GM21360 (cell line): Measurements from ENCODE around the gene USP47.

Source experiments
- ATAC-seq: cut with Tn5 transposase; IDR thresholded peaks from one replicate; pipeline ENCODE4 v1.9.1; 2021; ENCODE audit warnings: mild to moderate bottlenecking, moderate library complexity; ENCODE audit not compliant: unreplicated experiment

Gene USP47

GRCh38 chr11:11862999-11863398, 21.2 kb downstream of the USP47 start:
- no peak for ATAC-seq

GRCh38 chr11:11864332-11864731, 22.6 kb downstream of the USP47 start:
- ATAC-seq = no peak

GRCh38 chr11:11864803-11865202, 23.0 kb downstream of the USP47 start:
- ATAC-seq = no peak

DNA sequence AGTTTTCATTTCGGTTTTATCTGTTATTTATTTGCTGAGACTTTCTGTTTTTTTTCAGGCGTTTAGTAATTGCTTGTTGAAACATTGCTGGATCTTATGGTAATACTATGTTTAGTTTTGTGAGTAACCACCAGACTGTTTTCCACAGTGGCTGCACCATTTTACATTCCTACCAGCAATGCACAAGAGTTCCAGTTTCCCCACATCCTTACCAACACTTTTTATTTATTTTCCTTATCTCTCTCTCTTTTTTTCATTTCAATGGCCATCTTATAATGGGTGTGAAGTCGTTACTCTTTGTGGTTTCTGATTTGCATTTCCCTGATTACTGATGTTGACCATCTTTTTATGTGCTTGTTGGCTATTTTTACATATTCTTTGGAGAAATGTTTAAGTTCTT, 23.7 kb downstream of the USP47 start:
- no peak for ATAC-seq

GRCh38 chr11:11866203-11866602, 24.4 kb downstream of the USP47 start:
- ATAC-seq = no peak

- no peak for ATAC-seq
Observed at GRCh38 chr11:11867720-11868119, 25.9 kb downstream of the USP47 start.

- ATAC-seq = no peak
Observed at GRCh38 chr11:11871991-11872401, 30.2 kb downstream of the USP47 start.

DNA sequence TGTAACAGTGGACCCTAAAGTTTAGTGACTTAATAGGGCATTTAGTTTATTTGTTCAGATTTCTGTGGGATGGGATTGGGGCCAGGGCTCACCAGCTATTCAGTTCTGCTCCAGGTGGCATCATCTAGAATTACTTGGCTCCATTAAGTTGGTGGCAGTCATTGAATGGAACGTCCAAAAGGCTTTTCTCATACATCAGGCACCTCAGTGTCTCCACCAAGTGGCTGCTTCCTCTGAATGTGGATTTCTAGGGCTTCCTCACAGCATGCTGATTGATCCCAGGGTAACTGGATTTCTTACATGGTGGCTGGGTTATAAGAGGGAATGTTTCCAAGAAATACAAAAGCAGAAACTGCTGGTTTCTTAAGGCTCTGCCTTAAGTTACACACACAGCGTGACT, 34.7 kb downstream of the USP47 start:
- no peak for ATAC-seq

DNA sequence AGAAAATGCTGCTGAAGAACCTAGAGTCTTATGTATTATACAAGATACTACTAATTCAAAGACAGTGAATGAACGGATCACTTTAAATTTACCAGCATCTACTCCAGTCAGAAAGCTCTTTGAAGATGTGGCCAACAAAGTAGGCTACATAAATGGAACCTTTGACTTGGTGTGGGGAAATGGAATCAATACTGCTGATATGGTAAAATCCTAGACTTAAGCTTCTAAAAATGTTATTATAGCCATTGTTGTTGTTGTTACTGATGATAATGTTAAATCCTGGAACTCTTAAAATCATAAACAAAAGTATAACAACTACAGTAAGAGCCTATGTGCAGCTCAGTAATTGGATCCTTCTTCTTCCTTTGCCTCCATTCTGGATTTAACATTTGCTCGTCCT, 38.4 kb downstream of the USP47 start:
- ATAC-seq = no peak

- ATAC-seq = no peak
Observed at GRCh38 chr11:11882539-11882938, 40.8 kb downstream of the USP47 start.

GRCh38 chr11:11884351-11884750, 42.6 kb downstream of the USP47 start:
- ATAC-seq = no peak

- ATAC-seq = peak; percentile 63
Observed at GRCh38 chr11:11884774-11885481, 43.2 kb downstream of the USP47 start.

DNA sequence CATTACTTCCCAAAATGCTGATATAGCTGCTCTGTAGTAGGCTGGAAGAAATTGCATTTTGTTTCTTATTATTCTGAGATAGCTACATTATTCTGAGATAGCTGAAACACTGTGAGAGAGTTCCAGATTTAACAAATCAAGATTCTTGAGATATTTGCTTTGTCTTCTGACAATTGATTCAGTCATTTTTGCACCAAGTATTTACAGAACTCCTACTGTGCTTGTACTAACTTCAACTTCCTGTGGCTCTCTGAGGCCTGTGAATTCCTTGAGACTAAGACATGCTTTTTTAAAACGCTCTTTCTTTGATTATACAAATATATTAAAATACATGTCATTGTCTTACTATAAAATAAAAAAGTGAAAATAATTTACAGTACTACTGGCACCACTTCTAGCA, 52.7 kb downstream of the USP47 start:
- ATAC-seq = no peak

DNA sequence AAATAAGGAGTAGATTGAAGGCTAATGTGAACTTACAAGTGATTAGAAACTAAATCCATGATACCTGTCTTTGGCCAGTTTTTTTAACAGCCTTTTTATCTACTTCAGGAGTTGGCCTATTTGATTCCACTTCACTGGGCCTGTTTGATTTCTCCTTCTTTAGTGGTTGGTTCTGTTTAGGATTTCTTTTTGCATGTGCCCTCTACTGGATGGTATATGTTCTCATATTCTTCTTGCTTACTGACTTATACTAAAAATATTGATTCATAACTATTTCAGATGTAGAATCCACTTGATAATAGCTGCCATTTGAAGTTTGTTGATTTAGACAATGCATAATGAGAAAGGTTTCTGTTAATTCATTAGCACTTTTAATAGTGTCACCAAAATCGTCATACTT, 53.9 kb downstream of the USP47 start:
- no peak for ATAC-seq

DNA sequence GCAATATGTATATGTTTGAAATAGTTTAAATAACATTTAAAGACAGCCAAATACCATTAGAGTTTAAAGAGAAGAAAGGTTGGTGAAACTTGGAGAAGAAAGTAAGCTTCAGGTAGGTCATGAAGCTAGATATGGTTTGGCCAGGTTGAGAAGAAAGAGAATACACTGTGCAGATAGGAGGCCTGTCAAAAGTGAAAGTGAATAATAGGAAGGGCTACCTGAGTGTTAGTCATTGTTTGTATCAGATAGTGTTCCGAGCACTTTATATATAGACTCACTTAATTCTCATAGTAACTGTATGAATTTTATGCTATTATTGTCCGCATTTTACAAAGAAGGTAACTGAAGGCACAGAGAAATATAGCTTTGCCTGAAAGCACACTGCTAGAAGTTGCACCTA, 56.9 kb downstream of the USP47 start:
- peak; percentile 80 for ATAC-seq

- no peak for ATAC-seq
Observed at GRCh38 chr11:11899401-11899800, 57.6 kb downstream of the USP47 start.

- ATAC-seq = no peak
Observed at GRCh38 chr11:11901929-11902328, 60.2 kb downstream of the USP47 start.

GRCh38 chr11:11909727-11910126, 68.0 kb downstream of the USP47 start:
- ATAC-seq = no peak

DNA sequence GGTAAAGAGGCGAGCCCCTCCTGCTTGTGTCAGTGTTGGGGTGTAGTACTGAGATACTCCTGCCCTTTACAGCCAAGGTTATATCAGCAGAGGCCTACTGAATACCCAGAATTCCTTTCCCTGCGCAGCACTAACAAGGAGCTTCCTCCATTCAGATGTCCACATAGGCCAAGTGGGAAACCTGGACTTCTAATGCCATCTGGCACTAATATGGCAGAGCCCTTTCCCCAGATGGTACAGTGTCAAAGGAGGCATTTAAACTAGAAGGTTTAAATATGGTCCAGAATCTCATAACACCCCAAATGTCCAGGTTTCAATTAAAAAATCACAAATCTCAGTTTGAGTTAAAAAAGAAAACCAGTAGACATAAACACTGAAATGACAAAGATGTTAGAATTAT, 68.8 kb downstream of the USP47 start:
- ATAC-seq = no peak

DNA sequence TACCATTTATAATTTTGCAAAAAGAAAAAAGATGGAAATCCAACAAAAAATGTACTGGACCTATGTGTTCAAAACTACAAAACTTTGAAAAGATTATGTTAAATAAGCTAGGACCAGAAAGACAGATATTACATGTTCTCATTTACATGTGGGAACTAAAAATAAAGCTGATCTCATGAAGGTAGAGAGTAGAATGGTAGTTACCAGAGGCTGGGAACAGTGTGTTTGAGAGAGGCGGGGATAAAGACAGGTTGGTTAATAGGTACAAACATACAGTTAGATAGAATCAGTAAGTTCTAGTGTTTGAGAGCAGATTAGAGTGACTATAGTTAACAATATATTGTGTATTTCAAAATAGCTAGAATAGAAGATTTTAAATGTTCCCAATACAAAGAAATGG, 71.6 kb downstream of the USP47 start:
- no peak for ATAC-seq

- no peak for ATAC-seq
Observed at GRCh38 chr11:11915625-11916024, 73.9 kb downstream of the USP47 start.

DNA sequence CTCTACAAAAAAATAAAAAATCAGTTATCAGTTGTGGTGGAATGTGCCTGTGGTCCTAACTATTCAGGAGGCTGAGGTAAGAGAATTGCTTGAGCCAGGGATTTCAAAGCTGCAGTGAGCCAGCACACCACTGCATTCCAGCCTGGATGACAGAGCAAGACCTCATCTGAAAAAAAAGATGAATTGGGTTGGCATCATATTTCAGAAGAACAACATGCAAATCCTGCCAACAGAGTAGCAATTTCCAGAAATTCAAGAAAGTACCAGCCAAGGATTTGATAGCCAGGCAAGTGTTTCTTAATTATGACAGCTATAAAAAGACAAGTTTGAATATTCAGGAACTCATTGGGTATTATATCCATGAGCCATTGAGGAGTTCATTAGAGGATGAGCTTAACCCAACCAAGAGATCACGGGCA, 75.2 kb downstream of the USP47 start:
- ATAC-seq = no peak

- no peak for ATAC-seq
Observed at GRCh38 chr11:11923828-11924227, 82.1 kb downstream of the USP47 start.
